Activated CD4-positive, alpha-beta T cell treated with anti-CD3 and anti-CD28 coated beads, Interleukin-2, amount 50 U/mL, for 24 hours (primary cell): ENCODE measurements around the gene FASLG.
"Not testable (repeated sequence)": the region's sequence is repeated elsewhere in the genome, so short reads cannot be mapped to it uniquely, and the experiment has no call there.

Experiments
- DNase-seq, 2 donors: peaks; one replicate each; pipeline ENCODE4 v3.0.0-alpha.2; 2020; ENCODE audit warnings: low read depth in 1 of 2, low spot score in 1 of 2

FASLG gene, protein sequence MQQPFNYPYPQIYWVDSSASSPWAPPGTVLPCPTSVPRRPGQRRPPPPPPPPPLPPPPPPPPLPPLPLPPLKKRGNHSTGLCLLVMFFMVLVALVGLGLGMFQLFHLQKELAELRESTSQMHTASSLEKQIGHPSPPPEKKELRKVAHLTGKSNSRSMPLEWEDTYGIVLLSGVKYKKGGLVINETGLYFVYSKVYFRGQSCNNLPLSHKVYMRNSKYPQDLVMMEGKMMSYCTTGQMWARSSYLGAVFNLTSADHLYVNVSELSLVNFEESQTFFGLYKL

DNA sequence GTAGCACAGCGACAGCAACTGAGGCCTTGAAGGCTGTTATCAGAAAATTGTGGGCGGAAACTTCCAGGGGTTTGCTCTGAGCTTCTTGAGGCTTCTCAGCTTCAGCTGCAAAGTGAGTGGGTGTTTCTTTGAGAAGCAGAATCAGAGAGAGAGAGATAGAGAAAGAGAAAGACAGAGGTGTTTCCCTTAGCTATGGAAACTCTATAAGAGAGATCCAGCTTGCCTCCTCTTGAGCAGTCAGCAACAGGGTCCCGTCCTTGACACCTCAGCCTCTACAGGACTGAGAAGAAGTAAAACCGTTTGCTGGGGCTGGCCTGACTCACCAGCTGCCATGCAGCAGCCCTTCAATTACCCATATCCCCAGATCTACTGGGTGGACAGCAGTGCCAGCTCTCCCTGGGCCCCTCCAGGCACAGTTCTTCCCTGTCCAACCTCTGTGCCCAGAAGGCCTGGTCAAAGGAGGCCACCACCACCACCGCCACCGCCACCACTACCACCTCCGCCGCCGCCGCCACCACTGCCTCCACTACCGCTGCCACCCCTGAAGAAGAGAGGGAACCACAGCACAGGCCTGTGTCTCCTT, at the start of gene FASLG:
Gene FASLG, plus strand, starts transcription at position 233 of the 583 bp plus-strand sequence. Its CDS starts 99 bp downstream, at position 332.
- peak; percentile 45 to 67 for DNase-seq

GRCh38 chr1:172609528-172609927, 49.4 kb upstream of the FASLG start:
- DNase-seq: no peak

- no peak for DNase-seq
These were observed 46.4 kb upstream of the FASLG start for GRCh38 chr1:172612478-172612877.

- no peak for DNase-seq
These were observed 45.6 kb upstream of the FASLG start for GRCh38 chr1:172613294-172613693.

DNA sequence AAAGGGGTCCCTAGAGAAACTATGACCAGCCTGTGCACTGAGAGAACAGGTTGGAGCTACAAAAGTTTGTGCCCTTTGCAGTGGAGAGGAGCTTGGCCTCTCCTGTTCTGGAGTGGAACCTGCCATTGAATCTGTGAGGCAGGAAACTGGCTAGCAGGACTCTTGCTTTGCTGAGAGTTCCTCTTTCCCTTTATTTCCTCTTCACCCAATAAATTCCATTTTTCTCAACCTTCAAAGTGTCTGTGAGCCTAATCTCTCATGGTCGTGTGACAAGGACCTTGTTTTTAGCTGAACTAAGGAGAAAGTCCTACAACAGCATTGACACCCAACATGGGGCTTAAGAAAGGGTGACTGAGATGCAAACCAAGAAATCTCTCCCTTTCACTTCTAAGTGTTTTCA, 42.7 kb upstream of the FASLG start:
- no peak for DNase-seq

GRCh38 chr1:172616636-172617035, 42.3 kb upstream of the FASLG start:
- DNase-seq: no peak

DNA sequence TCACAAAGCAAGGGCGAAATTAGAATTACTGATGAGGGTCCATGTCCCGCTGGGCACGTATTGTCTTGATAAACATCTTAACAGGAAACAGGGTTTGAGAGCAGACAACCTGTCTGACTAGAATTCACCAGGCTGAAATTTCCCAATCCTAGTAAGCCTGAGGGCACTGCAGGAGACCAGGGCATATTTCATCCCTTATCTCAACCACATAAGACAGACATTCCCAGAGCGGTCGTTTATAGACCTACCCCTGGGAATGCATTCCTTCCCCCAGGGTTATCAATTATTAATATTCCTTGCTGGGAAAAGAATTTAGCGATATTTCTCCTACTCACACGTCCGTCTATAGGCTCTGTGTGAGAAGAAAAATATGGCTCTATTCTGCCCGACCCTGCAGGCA, 38.3 kb upstream of the FASLG start:
- DNase-seq: not testable (repeated sequence)

DNA sequence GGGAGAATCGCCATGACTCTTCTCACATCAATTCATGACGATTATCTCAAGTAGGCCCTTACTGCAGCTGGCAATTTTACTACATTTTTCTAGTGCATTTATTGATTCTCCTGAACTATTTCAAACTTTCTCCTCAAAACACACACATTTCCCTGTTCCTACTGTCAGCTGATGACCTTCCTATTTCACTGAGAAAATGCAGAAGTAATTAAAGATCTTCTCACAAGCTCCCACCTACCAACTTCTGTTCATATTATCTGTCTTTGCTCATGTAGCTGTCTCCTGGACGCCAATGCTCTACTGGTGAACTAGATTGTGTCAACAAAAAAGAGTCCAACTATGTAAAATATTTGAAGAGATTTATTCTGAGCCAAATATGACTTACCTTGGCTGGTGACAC, 36.4 kb upstream of the FASLG start:
- DNase-seq: no peak

DNA sequence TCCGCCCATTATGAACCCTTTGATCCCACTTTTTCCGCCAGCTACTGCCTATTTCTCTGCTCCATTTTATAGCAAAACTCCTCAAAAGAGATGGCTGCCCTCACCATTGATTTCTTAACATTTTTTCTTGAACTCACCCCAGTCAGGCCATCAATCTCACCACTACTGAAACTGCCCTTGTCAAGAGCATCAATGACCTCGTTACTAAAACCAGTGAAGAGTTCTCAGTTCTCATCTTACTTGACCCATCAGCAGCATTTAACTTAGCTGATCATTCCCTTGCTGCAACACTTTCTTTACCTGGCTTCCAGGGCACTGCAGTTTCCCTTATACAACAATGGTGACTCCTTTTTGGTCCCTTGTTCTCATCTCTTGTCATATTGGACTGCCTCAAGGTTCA, 35.2 kb upstream of the FASLG start:
- DNase-seq: no peak

DNA sequence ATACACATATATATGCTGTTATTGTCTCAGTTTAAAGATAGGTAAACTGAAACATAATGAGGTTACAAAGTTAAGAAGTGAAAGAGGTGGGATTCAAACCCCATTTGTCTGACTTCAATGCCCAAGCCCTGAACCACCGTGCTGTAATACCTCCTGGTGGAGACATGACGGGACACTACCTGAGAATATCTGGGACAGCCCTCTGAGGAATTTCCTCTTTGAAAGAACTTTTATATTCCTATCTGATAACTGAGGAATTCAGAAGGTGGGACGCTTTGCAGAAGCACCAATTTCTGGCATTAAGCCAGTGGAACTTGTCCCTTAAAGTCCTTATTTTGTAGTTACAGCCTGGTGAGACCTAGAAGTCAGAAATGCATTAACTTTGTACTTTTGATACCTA, 32.1 kb upstream of the FASLG start:
- no peak for DNase-seq

DNA sequence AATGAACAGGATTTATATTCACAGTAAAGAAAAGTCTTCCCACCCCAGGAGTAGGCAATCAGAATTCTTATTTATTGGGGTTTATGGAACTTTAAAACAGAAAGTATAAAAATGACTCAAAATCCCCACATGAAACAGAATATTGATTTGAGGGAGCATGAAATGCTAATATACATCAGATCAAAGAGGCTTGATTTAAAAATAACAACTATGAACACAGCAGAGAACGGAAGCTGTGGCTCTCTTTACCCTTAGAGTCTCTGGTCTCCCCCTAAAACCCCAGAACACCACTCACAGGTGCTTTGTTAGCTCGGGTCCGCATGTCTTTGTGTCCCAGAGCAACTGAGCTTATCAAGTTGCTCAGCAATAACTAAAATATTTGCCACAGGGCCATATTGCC, 31.2 kb upstream of the FASLG start:
- no peak for DNase-seq

DNA sequence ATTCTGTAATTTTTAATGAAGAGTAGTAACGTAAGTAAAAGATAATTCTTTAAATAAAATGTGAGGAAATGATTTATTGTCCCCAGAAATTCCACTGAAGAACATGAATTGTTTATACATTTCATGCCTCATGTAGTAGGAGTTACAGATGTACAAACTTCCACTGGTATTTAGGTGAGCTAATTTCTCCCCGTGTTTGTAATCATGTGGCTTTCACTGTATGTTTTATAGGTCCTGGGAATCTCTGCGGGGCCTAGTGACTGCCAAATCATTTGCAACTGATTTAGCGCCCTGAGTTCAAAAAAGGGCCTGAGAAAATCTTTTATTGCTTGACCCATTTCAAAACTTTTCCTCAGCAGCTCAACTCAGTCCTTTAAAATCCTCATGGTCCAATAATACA, 30.5 kb upstream of the FASLG start:
- DNase-seq: no peak

DNA sequence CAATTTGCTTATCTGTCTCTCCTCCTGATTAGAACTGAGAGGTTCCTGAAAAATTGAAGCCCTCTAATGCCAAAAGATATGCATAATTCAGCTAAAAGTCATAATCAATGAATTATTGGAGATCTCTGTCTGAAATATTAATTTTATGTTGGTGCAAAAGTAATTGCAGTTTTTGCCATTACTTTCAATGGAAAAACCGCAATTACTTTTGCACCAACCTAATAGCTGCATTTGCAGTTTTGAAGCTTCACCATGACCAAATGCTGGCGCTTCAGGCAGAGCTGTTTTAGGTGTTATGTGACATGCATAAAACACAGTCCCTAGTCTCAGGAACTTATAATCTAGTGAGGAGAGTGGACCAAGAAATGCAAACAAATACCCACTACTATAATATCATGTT, 29.7 kb upstream of the FASLG start:
- no peak for DNase-seq

- no peak for DNase-seq
These were observed 29.3 kb upstream of the FASLG start for GRCh38 chr1:172629638-172630037.

- no peak for DNase-seq
These were observed 28.7 kb upstream of the FASLG start for GRCh38 chr1:172630056-172630818.

GRCh38 chr1:172630868-172631267, 28.0 kb upstream of the FASLG start:
- DNase-seq: no peak

DNA sequence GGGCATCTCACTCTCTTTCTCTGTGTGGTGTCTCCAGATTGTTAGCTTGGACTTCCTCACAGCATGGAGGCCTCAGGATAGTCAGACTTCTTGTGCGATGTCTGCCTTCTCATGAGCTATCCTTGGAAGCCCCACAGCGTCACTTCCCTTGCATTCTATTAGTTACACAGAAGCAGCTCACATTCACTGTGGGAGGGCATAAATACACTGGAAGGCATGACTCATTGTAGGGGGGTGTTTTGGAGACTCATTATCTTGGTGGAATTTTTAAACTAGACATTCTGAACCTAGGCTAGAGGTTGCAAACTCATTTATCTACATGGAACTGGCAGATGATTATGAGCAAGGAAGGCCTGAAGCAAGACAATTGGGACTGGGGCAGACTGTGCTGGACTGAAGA, 21.4 kb upstream of the FASLG start:
- DNase-seq: no peak

- DNase-seq: no peak
These were observed 20.7 kb upstream of the FASLG start for GRCh38 chr1:172638249-172638648.

GRCh38 chr1:172638885-172639831, 19.7 kb upstream of the FASLG start:
- DNase-seq: peak; percentile 51 to 82

DNA sequence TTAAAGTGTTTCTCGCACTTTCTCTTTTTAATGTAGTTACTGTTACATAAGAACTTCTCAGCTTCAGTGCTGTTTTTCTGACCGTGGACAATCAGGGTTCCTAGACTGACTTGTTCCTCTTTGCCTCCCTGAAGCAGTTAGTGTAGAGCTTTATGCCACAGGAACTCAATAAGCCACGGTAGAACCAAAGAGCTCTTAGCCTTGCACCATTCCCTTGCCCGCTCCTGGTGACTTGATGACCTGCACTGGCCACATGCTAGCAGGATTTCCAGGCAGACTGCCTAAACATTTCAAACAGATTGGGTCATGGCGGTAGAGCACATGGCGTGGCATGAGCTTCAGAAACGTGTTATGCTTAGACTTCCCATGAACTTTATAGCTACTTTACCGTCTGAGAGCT, 18.8 kb upstream of the FASLG start:
- DNase-seq: no peak

DNA sequence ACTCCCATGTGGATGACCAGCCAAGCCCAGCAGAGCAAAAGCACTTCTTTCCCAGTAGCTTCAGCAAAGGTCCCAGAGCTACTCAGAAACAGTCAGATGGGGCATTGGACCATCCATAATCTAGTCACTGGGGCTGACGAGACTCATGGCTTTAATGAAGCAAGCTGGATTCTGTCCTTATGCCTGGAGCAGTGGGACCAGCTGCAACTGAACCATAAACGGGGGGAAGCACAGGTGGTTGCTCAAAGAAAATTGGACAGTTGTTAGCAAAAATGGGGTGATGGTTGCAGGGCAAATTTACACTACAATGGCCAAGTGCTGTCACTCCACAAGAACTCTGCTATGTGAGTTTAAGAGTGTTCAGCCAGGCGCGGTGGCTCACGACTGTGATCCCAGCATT, 17.4 kb upstream of the FASLG start:
- no peak for DNase-seq
